IPS-20b (cell line): ENCODE data around the gene TADA2A.

Experiments used
- H3K27ac ChIP-seq: one replicate; pipeline ENCODE4 v1.5.1; 2013; ENCODE audit warnings: low read length
- H3K27me3 ChIP-seq: 2 replicates; pipeline ENCODE4 v1.6.1; 2013; ENCODE audit warnings: mild to moderate bottlenecking, low read length, inconsistent platforms; ENCODE audit not compliant: insufficient read depth
- H3K36me3 ChIP-seq: 2 replicates; pipeline ENCODE4 v1.6.1; 2013; ENCODE audit warnings: low read depth, mild to moderate bottlenecking, inconsistent platforms, low read length, moderate library complexity; ENCODE audit not compliant: insufficient read depth
- H3K4me1 ChIP-seq: 2 replicates; pipeline ENCODE4 v1.6.1; 2013; ENCODE audit warnings: mild to moderate bottlenecking, control low read depth, inconsistent platforms, low read length, moderate library complexity; ENCODE audit not compliant: insufficient read depth
- H3K4me3 ChIP-seq: 2 replicates; pipeline ENCODE4 v1.5.1; 2013; ENCODE audit warnings: mild to moderate bottlenecking, low read length, inconsistent platforms
- H3K9ac ChIP-seq: 2 replicates; pipeline ENCODE4 v1.6.1; 2013; ENCODE audit warnings: low read depth, mild to moderate bottlenecking, inconsistent platforms, low read length, moderate library complexity
- H3K9me3 ChIP-seq: 2 replicates; pipeline ENCODE4 v1.6.1; 2013; ENCODE audit warnings: mild to moderate bottlenecking, low read depth, low read length, inconsistent platforms; ENCODE audit not compliant: insufficient read depth

Gene TADA2A

GRCh38 chr17:37488607-37489196 lies 82.0 kb downstream of the TADA2A start:
- peak overlapping the region; percentile 65; the same call in 1 of the 2 replicates for H3K9ac ChIP-seq
- peak overlapping the region; percentile 75 for H3K4me3 ChIP-seq
- peaks cover 27% of the 10 kb centered on the region for H3K4me1 ChIP-seq
- H3K9me3 ChIP-seq, result no peaks in the 10 kb centered on the region
- H3K36me3 ChIP-seq, result no peaks in the 10 kb centered on the region
- peaks cover 32% of the 10 kb centered on the region for H3K27me3 ChIP-seq
- no peak overlapping the region for H3K27ac ChIP-seq

DNA sequence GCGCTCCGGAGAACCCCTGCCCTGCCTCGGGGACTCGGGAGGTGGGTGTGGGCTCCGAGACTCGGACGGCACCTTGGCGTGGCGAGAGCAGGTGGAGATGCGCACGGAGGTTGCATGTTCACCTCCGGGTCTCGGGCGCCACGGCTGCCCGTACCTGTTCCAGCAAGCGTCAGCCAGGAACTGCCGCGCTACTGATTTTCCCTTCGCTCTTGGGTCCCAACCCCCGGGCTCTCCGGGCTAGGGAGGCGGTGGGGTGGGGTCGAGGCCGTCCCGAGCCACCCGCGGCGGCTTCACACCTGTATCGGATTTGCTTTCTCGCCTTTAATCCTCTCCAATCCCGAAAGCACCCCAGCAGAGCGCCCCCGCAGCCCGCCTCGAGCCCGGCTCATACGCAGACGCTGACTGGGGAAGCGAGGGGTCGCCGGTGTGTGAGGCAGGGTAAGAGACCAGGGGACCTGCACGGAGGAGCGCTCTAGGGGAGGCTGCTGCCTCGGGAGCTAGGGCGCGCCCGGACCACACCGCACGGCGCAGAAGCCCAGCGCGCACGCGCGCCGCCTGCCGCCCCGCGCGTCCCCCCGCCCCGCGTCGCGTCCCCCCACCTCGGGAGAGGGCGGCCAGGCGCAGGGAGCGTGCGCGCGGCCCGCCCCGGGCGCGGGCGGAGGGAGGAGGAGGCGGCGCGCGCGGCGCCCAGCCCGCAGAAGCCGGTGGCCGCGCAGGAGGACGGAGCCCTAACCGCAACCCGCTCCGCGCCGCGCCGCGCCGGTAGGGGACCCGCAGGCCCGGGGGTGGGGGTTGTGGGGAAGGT lies 82.7 kb downstream of the TADA2A start, which contains the start of gene DUSP14:
DUSP14 (plus strand) TSS at position 695 of the 805 bp plus-strand sequence. CDS start 22,382 bp downstream, outside the sequence.
- Histone ChIP-seq H3K9ac (peak within 1 kb of the TSS; percentile 66; the same call in 1 of the 2 replicates), H3K9me3 (no peaks in the 10 kb centered on the region), H3K4me1 (peaks cover 25% of the 10 kb centered on the region), H3K36me3 (no peaks in the 10 kb centered on the region), H3K27me3 (peaks cover 32% of the 10 kb centered on the region), H3K27ac (no peak within 1 kb of the TSS), H3K4me3 (peak within 1 kb of the TSS; percentile 83)

DNA sequence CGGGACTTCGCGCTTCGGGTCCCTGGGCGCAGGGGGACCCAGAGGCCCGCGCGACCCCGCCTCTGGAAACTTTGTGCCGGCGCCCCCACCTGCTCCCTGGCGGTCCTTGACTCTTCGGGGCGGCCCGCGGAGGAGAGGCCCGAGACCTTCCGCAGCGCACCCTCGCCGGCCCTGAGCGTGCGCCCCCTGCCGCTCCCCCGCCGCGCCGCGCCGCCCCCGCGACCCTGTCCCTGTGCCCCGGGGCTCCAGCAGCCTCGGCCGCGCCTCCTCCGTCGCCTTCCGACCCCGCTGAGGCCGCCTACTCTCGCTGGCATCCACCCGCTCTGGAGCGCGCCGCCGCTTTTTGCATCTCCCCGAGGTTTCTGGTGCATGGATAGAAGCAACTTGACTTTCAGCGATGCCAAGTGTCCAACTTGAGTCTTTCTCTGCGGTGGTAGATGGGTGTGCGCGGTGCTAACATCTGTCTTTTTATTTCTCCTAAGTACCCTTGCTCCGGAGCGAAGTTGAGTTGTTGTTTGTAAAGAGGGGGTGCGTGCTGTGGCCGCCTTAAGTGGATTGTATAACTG lies 83.4 kb downstream of the TADA2A start:
- H3K4me3 ChIP-seq, result peak overlapping the region; percentile 83

DNA sequence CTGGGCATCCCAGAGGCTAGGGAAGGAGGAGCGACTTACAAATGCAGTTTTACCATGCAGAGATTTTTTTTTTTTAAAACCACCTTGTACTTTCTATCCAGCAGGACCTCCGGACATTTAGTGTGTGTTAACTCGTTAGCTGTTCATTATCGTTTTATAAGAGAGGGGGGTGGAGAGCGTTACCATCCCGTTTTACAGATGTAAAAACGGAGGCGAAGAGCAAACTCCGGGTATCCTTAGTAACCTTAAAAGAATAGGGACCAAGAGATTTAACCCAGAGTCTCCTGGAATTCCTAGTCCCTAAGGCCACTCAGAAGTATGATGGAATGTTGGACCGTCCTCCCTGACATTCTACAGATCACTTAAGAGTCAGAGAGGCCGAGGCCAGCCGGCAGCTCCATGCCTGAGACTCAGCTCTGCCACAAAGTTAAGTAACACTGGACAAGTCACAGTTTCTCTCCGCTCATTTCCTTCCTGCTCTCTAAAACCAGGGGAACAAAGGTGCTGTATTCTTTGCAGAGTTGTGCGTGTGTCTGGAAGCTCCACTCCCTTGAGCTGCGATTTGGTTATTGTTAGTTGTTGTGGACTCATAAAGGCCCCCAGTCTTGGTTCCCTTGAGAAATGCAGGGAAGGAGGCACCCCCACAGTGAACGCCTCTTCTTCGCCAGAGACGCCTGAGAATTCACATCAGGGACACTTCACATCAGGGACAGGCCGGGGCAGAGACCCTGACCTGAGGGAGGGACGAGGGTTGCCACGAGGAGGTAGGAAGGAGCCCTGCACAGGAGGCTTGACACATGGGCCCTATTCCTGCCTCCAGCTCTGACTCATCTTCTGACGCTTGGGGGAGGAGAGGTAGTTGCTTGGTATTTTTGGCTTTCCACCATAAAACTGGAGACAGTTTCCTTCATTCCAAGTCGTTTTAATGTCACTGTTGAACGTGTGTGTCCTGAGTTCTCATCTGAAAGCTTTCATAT lies 84.2 kb downstream of the TADA2A start:
- H3K9ac ChIP-seq, result peak overlapping the region; percentile 66; the same call in 1 of the 2 replicates
- no peak overlapping the region for H3K27ac ChIP-seq
- H3K4me1 ChIP-seq, result peaks cover 33% of the 10 kb centered on the region

More for the DNA sequence above, 83.4 kb downstream of the TADA2A start:
- H3K9me3 ChIP-seq, result no peaks in the 10 kb centered on the region
- peaks cover 31% of the 10 kb centered on the region for H3K4me1 ChIP-seq
- H3K27ac ChIP-seq, result no peak overlapping the region
- H3K27me3 ChIP-seq, result peaks cover 32% of the 10 kb centered on the region
- no peaks in the 10 kb centered on the region for H3K36me3 ChIP-seq
- H3K9ac ChIP-seq, result peak overlapping the region; percentile 66; the same call in 1 of the 2 replicates

GRCh38 chr17:37492167-37492566 lies 85.5 kb downstream of the TADA2A start:
- Histone ChIP-seq H3K36me3 (no peaks in the 10 kb centered on the region), H3K9me3 (no peaks in the 10 kb centered on the region), H3K4me1 (peaks cover 33% of the 10 kb centered on the region), H3K27ac (no peak overlapping the region), H3K9ac (no peak overlapping the region), H3K4me3 (no peak overlapping the region), H3K27me3 (peaks cover 32% of the 10 kb centered on the region)

More for the DNA sequence above, 84.2 kb downstream of the TADA2A start:
- Histone ChIP-seq H3K36me3 (no peaks in the 10 kb centered on the region), H3K4me3 (peak overlapping the region; percentile 83), H3K27me3 (peaks cover 32% of the 10 kb centered on the region), H3K9me3 (no peaks in the 10 kb centered on the region)

GRCh38 chr17:37493249-37494027 lies 86.8 kb downstream of the TADA2A start:
- Histone ChIP-seq H3K9ac (no peak overlapping the region), H3K27ac (no peak overlapping the region), H3K27me3 (peaks cover 23% of the 10 kb centered on the region), H3K4me1 (peaks cover 26% of the 10 kb centered on the region), H3K9me3 (no peaks in the 10 kb centered on the region), H3K36me3 (no peaks in the 10 kb centered on the region), H3K4me3 (no peak overlapping the region)

DNA sequence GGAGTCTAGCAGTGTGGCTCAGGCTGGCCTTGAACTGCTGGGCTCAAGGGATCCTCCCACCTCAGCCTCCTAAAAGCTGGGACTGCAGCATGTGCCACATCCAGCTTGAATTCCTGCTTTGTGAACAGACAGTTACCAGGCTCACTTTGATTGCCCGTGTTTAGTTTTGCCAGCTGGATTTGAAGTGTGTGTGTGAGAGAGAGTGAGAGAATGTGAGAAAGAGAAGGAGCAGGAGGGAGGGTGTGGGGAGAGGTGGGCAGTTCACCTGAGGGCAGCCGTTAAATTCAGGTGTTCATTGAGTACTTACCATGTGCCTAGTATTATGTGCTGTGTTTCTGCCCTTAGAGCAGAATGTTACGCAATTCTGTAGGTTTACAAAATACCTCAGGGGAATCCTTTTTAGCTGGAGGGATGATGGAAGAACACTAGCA lies 87.7 kb downstream of the TADA2A start:
- peaks cover 15% of the 10 kb centered on the region for H3K27me3 ChIP-seq
- H3K27ac ChIP-seq, result no peak overlapping the region
- peaks cover 23% of the 10 kb centered on the region for H3K4me1 ChIP-seq
- H3K9me3 ChIP-seq, result no peaks in the 10 kb centered on the region
- no peak overlapping the region for H3K9ac ChIP-seq
- H3K4me3 ChIP-seq, result no peak overlapping the region
- no peaks in the 10 kb centered on the region for H3K36me3 ChIP-seq

GRCh38 chr17:37494971-37495370 lies 88.3 kb downstream of the TADA2A start:
- no peaks in the 10 kb centered on the region for H3K36me3 ChIP-seq
- no peak overlapping the region for H3K27ac ChIP-seq
- H3K27me3 ChIP-seq, result peaks cover 15% of the 10 kb centered on the region
- no peaks in the 10 kb centered on the region for H3K9me3 ChIP-seq
- no peak overlapping the region for H3K4me3 ChIP-seq
- no peak overlapping the region for H3K9ac ChIP-seq
- H3K4me1 ChIP-seq, result peaks cover 23% of the 10 kb centered on the region

DNA sequence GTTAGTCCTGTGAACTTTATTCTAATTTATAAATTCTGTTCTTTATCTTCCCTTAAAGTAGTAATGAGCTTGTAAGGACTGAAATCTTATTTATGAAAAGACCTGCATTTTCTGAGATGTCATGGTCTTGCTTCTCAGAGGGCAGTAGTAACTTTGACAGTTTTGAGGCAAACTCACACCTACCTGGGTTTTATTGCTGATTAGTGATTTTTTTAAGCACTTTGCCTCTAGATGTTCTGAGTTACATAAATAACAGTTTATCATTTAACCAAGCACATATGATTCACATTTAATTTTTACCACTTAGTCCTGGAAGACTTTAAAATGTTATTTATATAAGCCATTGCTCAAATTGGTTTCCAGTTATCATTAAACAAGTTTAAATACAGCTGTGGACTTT lies 93.7 kb downstream of the TADA2A start:
- Histone ChIP-seq H3K36me3 (no peaks in the 10 kb centered on the region), H3K4me1 (peaks cover under 1% of the 10 kb centered on the region; the same call in 1 of the 2 replicates), H3K27ac (no peak overlapping the region), H3K9ac (no peak overlapping the region), H3K9me3 (no peaks in the 10 kb centered on the region), H3K27me3 (no peaks in the 10 kb centered on the region), H3K4me3 (no peak overlapping the region)

DNA sequence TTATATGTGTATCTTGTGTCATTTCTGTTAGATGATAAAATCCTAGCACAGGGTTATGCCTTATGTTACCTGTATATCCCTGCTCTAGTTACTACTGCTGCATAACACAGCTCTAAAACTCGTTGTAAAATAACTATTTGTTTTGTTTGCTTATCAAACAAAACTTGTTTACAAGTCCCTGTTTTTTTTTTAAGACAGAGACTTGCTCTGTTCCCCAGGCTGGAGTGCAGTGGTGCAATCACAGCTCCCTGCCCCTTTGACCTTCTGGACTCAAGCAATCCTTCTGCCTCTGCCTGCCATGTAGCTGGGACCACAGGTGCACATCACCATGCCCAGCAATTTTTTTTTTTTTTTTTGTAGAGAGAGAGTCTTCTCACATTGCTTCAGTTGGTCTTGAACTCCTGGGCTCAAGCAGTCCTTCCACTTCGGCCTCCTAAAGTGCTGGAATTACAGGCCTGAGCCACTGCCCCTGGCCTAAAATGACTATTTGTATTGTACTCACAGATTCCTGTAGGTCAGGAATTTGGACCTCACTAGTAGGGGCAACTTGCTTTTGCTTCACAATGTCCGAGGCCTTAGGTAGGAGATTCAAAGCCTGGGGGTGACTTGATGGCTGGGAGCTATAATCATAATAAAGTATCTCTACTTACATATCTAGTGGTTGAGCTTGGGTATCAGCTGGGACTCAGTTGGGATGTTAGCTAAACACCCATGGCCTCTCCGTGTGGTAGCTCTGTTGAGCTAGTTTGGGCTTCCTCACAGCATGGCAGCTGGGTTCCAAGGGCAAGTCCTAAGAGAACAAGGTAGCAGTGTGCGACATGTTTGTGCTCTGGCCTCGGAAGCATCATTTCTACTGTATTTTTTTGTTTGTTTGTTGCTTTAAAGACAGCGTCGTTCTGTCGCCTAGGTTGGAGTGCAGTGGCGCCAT lies 95.6 kb downstream of the TADA2A start:
- no peaks in the 10 kb centered on the region; the same call in 1 of the 2 replicates for H3K4me1 ChIP-seq
- H3K9me3 ChIP-seq, result no peaks in the 10 kb centered on the region
- H3K9ac ChIP-seq, result no peak overlapping the region
- H3K27me3 ChIP-seq, result no peaks in the 10 kb centered on the region
- H3K4me3 ChIP-seq, result no peak overlapping the region
- H3K36me3 ChIP-seq, result no peaks in the 10 kb centered on the region
- no peak overlapping the region for H3K27ac ChIP-seq
